ENCODE measurements around the gene EEF2K. TPM values are rescaled to one million over a fixed set of nuclear protein-coding genes. Genes with fewer than 3 reads are reported as not detected.

EEF2K gene
- total RNA-seq, 1 experiment from 2014 or later: 11.2 TPM

GRCh38 chr16:22308824-22309520, 102.9 kb downstream of the EEF2K start:
- Histone ChIP-seq H3K9me3 (replicated peaks) (no peaks in the 10 kb centered on the region), H3K4me1 (replicated peaks) (no peaks in the 10 kb centered on the region), H3K36me3 (peaks cover 73% of the 10 kb centered on the region), H3K27me3 (replicated peaks) (no peaks in the 10 kb centered on the region), H3K27ac (no peak overlapping the region), H3K4me3 (no peak overlapping the region)
- DNase-seq (ENCODE audit: low read depth in 1 of 2, low spot score in 2 of 2): no peak

- Histone ChIP-seq H3K9me3 (replicated peaks) (no peaks in the 10 kb centered on the region), H3K4me3 (no peak overlapping the region), H3K36me3 (peaks cover 75% of the 10 kb centered on the region), H3K4me1 (replicated peaks) (no peaks in the 10 kb centered on the region), H3K27me3 (replicated peaks) (no peaks in the 10 kb centered on the region), H3K27ac (no peak overlapping the region)
- no peak for DNase-seq (ENCODE audit: low read depth in 1 of 2, low spot score in 2 of 2)
Measured at GRCh38 chr16:22311520-22311919, 105.4 kb downstream of the EEF2K start.

GRCh38 chr16:22312897-22313781, 107.1 kb downstream of the EEF2K start:
- Histone ChIP-seq H3K27ac (no peak overlapping the region), H3K27me3 (replicated peaks) (no peaks in the 10 kb centered on the region), H3K9me3 (replicated peaks) (no peaks in the 10 kb centered on the region), H3K36me3 (peaks cover 63% of the 10 kb centered on the region), H3K4me3 (no peak overlapping the region), H3K4me1 (replicated peaks) (no peaks in the 10 kb centered on the region)
- peak in 1 of 2 experiments; percentile 34 for DNase-seq (ENCODE audit: low read depth in 1 of 2, low spot score in 2 of 2)

GRCh38 chr16:22313876-22314470, 107.9 kb downstream of the EEF2K start:
- no peak overlapping the region for H3K4me3 ChIP-seq
- DNase-seq (ENCODE audit: low read depth in 1 of 2, low spot score in 2 of 2): peak in 1 of 2 experiments; percentile 36
- H3K9me3 ChIP-seq (replicated peaks): no peaks in the 10 kb centered on the region
- peaks cover 63% of the 10 kb centered on the region for H3K36me3 ChIP-seq
- no peaks in the 10 kb centered on the region for H3K4me1 ChIP-seq (replicated peaks)
- no peak overlapping the region for H3K27ac ChIP-seq
- no peaks in the 10 kb centered on the region for H3K27me3 ChIP-seq (replicated peaks)

- no peak overlapping the region for H3K4me3 ChIP-seq
- H3K9me3 ChIP-seq (replicated peaks): no peaks in the 10 kb centered on the region
- no peak overlapping the region for H3K27ac ChIP-seq
- peak in 1 of 2 experiments; percentile 8 for DNase-seq (ENCODE audit: low read depth in 1 of 2, low spot score in 2 of 2)
- H3K27me3 ChIP-seq (replicated peaks): no peaks in the 10 kb centered on the region
- peaks cover 55% of the 10 kb centered on the region for H3K36me3 ChIP-seq
- H3K4me1 ChIP-seq (replicated peaks): no peaks in the 10 kb centered on the region
Measured at GRCh38 chr16:22314661-22315626, 108.9 kb downstream of the EEF2K start.

- peaks cover 51% of the 10 kb centered on the region for H3K36me3 ChIP-seq
Measured at GRCh38 chr16:22315979-22316378, 109.9 kb downstream of the EEF2K start.

GRCh38 chr16:22316411-22316811, 110.3 kb downstream of the EEF2K start:
- no peak overlapping the region for H3K27ac ChIP-seq

More at GRCh38 chr16:22315979-22316378, 109.9 kb downstream of the EEF2K start:
- H3K27ac ChIP-seq: no peak overlapping the region
- no peak overlapping the region for H3K4me3 ChIP-seq
- H3K9me3 ChIP-seq (replicated peaks): no peaks in the 10 kb centered on the region
- DNase-seq (ENCODE audit: low read depth in 1 of 2, low spot score in 2 of 2): no peak
- H3K27me3 ChIP-seq (replicated peaks): no peaks in the 10 kb centered on the region
- H3K4me1 ChIP-seq (replicated peaks): no peaks in the 10 kb centered on the region

GRCh38 chr16:22317001-22317530, 111.0 kb downstream of the EEF2K start:
- Histone ChIP-seq H3K4me3 (no peak overlapping the region), H3K4me1 (replicated peaks) (no peaks in the 10 kb centered on the region), H3K27ac (no peak overlapping the region), H3K36me3 (peaks cover 50% of the 10 kb centered on the region), H3K27me3 (replicated peaks) (no peaks in the 10 kb centered on the region), H3K9me3 (replicated peaks) (no peaks in the 10 kb centered on the region)
- DNase-seq (ENCODE audit: low read depth in 1 of 2, low spot score in 2 of 2): no peak

More at GRCh38 chr16:22316411-22316811, 110.3 kb downstream of the EEF2K start:
- Histone ChIP-seq H3K27me3 (replicated peaks) (no peaks in the 10 kb centered on the region), H3K4me3 (no peak overlapping the region), H3K4me1 (replicated peaks) (no peaks in the 10 kb centered on the region), H3K9me3 (replicated peaks) (no peaks in the 10 kb centered on the region), H3K36me3 (peaks cover 51% of the 10 kb centered on the region)
- no peak for DNase-seq (ENCODE audit: low read depth in 1 of 2, low spot score in 2 of 2)

GRCh38 chr16:22317625-22318024, 111.5 kb downstream of the EEF2K start:
- Histone ChIP-seq H3K27ac (no peak overlapping the region), H3K9me3 (replicated peaks) (no peaks in the 10 kb centered on the region), H3K36me3 (peaks cover 52% of the 10 kb centered on the region), H3K4me3 (no peak overlapping the region), H3K4me1 (replicated peaks) (no peaks in the 10 kb centered on the region), H3K27me3 (replicated peaks) (no peaks in the 10 kb centered on the region)
- no peak for DNase-seq (ENCODE audit: low read depth in 1 of 2, low spot score in 2 of 2)

- Histone ChIP-seq H3K4me3 (no peak overlapping the region), H3K9me3 (replicated peaks) (no peaks in the 10 kb centered on the region), H3K4me1 (replicated peaks) (no peaks in the 10 kb centered on the region), H3K27ac (no peak overlapping the region), H3K36me3 (peaks cover 46% of the 10 kb centered on the region), H3K27me3 (replicated peaks) (no peaks in the 10 kb centered on the region)
- peak in 1 of 2 experiments; percentile 49 for DNase-seq (ENCODE audit: low read depth in 1 of 2, low spot score in 2 of 2)
Measured at GRCh38 chr16:22318690-22319358, 112.7 kb downstream of the EEF2K start.

GRCh38 chr16:22320572-22321339, 114.7 kb downstream of the EEF2K start:
- no peak overlapping the region for H3K4me3 ChIP-seq
- H3K36me3 ChIP-seq: peaks cover 45% of the 10 kb centered on the region

More at GRCh38 chr16:22320572-22321339, 114.7 kb downstream of the EEF2K start:
- Histone ChIP-seq H3K9me3 (replicated peaks) (no peaks in the 10 kb centered on the region), H3K27me3 (replicated peaks) (no peaks in the 10 kb centered on the region), H3K4me1 (replicated peaks) (no peaks in the 10 kb centered on the region), H3K27ac (no peak overlapping the region)
- DNase-seq (ENCODE audit: low read depth in 1 of 2, low spot score in 2 of 2): no peak
